Measurements from ENCODE around the gene SLC18A3.

Gene SLC18A3

GRCh38 chr10:49645871-49646870 lies 36.1 kb downstream of the SLC18A3 start:
- Mint-ChIP-seq H3K27ac (no peak overlapping the region), H3K9me3 (ENCODE audit: low read depth) (no peaks in the 10 kb centered on the region), H3K4me1 (ENCODE audit: low read depth) (peaks cover 13% of the 10 kb centered on the region), H3K27me3 (peaks cover 13% of the 10 kb centered on the region), H3K4me3 (no peak overlapping the region), H3K36me3 (no peaks in the 10 kb centered on the region)

- Mint-ChIP-seq H3K36me3 (no peaks in the 10 kb centered on the region), H3K4me3 (no peak overlapping the region), H3K27ac (no peak overlapping the region), H3K27me3 (peaks cover 5% of the 10 kb centered on the region), H3K4me1 (ENCODE audit: low read depth) (peaks cover 13% of the 10 kb centered on the region), H3K9me3 (ENCODE audit: low read depth) (no peaks in the 10 kb centered on the region)
These were observed 37.4 kb downstream of the SLC18A3 start for GRCh38 chr10:49647554-49647953.

- Mint-ChIP-seq H3K36me3 (no peaks in the 10 kb centered on the region), H3K9me3 (ENCODE audit: low read depth) (no peaks in the 10 kb centered on the region), H3K27ac (no peak overlapping the region), H3K4me1 (ENCODE audit: low read depth) (peaks cover 13% of the 10 kb centered on the region), H3K27me3 (peaks cover 3% of the 10 kb centered on the region), H3K4me3 (no peak overlapping the region)
These were observed 38.1 kb downstream of the SLC18A3 start for GRCh38 chr10:49647985-49648795.

GRCh38 chr10:49649294-49649693 lies 39.2 kb downstream of the SLC18A3 start:
- no peaks in the 10 kb centered on the region for H3K9me3 Mint-ChIP-seq (ENCODE audit: low read depth)
- H3K4me3 Mint-ChIP-seq = no peak overlapping the region
- peaks cover 13% of the 10 kb centered on the region for H3K4me1 Mint-ChIP-seq (ENCODE audit: low read depth)
- H3K27me3 Mint-ChIP-seq = no peaks in the 10 kb centered on the region
- no peaks in the 10 kb centered on the region for H3K36me3 Mint-ChIP-seq
- H3K27ac Mint-ChIP-seq = no peak overlapping the region

GRCh38 chr10:49649936-49650723 lies 40.0 kb downstream of the SLC18A3 start:
- Mint-ChIP-seq H3K27ac (no peak overlapping the region), H3K4me1 (ENCODE audit: low read depth) (peaks cover 13% of the 10 kb centered on the region), H3K27me3 (no peaks in the 10 kb centered on the region), H3K9me3 (ENCODE audit: low read depth) (no peaks in the 10 kb centered on the region), H3K36me3 (no peaks in the 10 kb centered on the region), H3K4me3 (no peak overlapping the region)

GRCh38 chr10:49650724-49651034 lies 40.6 kb downstream of the SLC18A3 start:
- H3K4me1 Mint-ChIP-seq (ENCODE audit: low read depth) = peaks cover 13% of the 10 kb centered on the region
- no peaks in the 10 kb centered on the region for H3K36me3 Mint-ChIP-seq
- H3K27me3 Mint-ChIP-seq = peaks cover 2% of the 10 kb centered on the region
- H3K27ac Mint-ChIP-seq = no peak overlapping the region
- no peak overlapping the region for H3K4me3 Mint-ChIP-seq
- no peaks in the 10 kb centered on the region for H3K9me3 Mint-ChIP-seq (ENCODE audit: low read depth)

- no peaks in the 10 kb centered on the region for H3K9me3 Mint-ChIP-seq (ENCODE audit: low read depth)
- H3K4me1 Mint-ChIP-seq (ENCODE audit: low read depth) = peaks cover 13% of the 10 kb centered on the region
- H3K27me3 Mint-ChIP-seq = peaks cover 2% of the 10 kb centered on the region
- no peak overlapping the region for H3K4me3 Mint-ChIP-seq
- no peak overlapping the region for H3K27ac Mint-ChIP-seq
- no peaks in the 10 kb centered on the region for H3K36me3 Mint-ChIP-seq
These were observed 41.1 kb downstream of the SLC18A3 start for GRCh38 chr10:49651039-49651835.

- H3K4me3 Mint-ChIP-seq = no peak overlapping the region
- H3K27me3 Mint-ChIP-seq = peaks cover 7% of the 10 kb centered on the region
- H3K36me3 Mint-ChIP-seq = no peaks in the 10 kb centered on the region
- H3K4me1 Mint-ChIP-seq (ENCODE audit: low read depth) = peaks cover 13% of the 10 kb centered on the region
- no peak overlapping the region for H3K27ac Mint-ChIP-seq
- no peaks in the 10 kb centered on the region for H3K9me3 Mint-ChIP-seq (ENCODE audit: low read depth)
These were observed 41.8 kb downstream of the SLC18A3 start for GRCh38 chr10:49651917-49652316.

GRCh38 chr10:49652421-49653272 lies 42.5 kb downstream of the SLC18A3 start:
- Mint-ChIP-seq H3K36me3 (no peaks in the 10 kb centered on the region), H3K9me3 (ENCODE audit: low read depth) (no peaks in the 10 kb centered on the region), H3K27ac (no peak overlapping the region), H3K27me3 (peaks cover 7% of the 10 kb centered on the region), H3K4me1 (ENCODE audit: low read depth) (peaks cover 13% of the 10 kb centered on the region), H3K4me3 (no peak overlapping the region)

GRCh38 chr10:49653273-49653929 lies 43.3 kb downstream of the SLC18A3 start:
- Mint-ChIP-seq H3K27ac (no peak overlapping the region), H3K4me3 (no peak overlapping the region)

GRCh38 chr10:49654036-49654693 lies 44.1 kb downstream of the SLC18A3 start:
- Mint-ChIP-seq H3K36me3 (no peaks in the 10 kb centered on the region), H3K4me1 (ENCODE audit: low read depth) (peaks cover 8% of the 10 kb centered on the region), H3K9me3 (ENCODE audit: low read depth) (peaks cover 4% of the 10 kb centered on the region), H3K4me3 (no peak overlapping the region), H3K27me3 (peaks cover 7% of the 10 kb centered on the region), H3K27ac (no peak overlapping the region)

More at GRCh38 chr10:49653273-49653929, 43.3 kb downstream of the SLC18A3 start:
- H3K9me3 Mint-ChIP-seq (ENCODE audit: low read depth) = no peaks in the 10 kb centered on the region
- H3K4me1 Mint-ChIP-seq (ENCODE audit: low read depth) = peaks cover 13% of the 10 kb centered on the region
- H3K27me3 Mint-ChIP-seq = peaks cover 7% of the 10 kb centered on the region
- no peaks in the 10 kb centered on the region for H3K36me3 Mint-ChIP-seq

GRCh38 chr10:49655099-49655498 lies 45.0 kb downstream of the SLC18A3 start:
- H3K36me3 Mint-ChIP-seq = no peaks in the 10 kb centered on the region
- H3K9me3 Mint-ChIP-seq (ENCODE audit: low read depth) = peaks cover 7% of the 10 kb centered on the region
- peaks cover 1% of the 10 kb centered on the region for H3K4me1 Mint-ChIP-seq (ENCODE audit: low read depth)
- no peak overlapping the region for H3K27ac Mint-ChIP-seq
- H3K4me3 Mint-ChIP-seq = no peak overlapping the region
- H3K27me3 Mint-ChIP-seq = peaks cover 7% of the 10 kb centered on the region
